GM19324 (cell line): ENCODE results near the gene SLC66A2.
"Not testable (repeated sequence)": the region's sequence is repeated elsewhere in the genome, so short reads cannot be mapped to it uniquely, and the experiment has no call there.

ENCODE experiments used
- ATAC-seq: cut with Tn5 transposase; IDR thresholded peaks from one replicate; pipeline ENCODE4 v1.9.1; 2021; ENCODE audit warnings: mild to moderate bottlenecking, moderate library complexity; ENCODE audit not compliant: unreplicated experiment, low FRiP score

SLC66A2 gene

DNA sequence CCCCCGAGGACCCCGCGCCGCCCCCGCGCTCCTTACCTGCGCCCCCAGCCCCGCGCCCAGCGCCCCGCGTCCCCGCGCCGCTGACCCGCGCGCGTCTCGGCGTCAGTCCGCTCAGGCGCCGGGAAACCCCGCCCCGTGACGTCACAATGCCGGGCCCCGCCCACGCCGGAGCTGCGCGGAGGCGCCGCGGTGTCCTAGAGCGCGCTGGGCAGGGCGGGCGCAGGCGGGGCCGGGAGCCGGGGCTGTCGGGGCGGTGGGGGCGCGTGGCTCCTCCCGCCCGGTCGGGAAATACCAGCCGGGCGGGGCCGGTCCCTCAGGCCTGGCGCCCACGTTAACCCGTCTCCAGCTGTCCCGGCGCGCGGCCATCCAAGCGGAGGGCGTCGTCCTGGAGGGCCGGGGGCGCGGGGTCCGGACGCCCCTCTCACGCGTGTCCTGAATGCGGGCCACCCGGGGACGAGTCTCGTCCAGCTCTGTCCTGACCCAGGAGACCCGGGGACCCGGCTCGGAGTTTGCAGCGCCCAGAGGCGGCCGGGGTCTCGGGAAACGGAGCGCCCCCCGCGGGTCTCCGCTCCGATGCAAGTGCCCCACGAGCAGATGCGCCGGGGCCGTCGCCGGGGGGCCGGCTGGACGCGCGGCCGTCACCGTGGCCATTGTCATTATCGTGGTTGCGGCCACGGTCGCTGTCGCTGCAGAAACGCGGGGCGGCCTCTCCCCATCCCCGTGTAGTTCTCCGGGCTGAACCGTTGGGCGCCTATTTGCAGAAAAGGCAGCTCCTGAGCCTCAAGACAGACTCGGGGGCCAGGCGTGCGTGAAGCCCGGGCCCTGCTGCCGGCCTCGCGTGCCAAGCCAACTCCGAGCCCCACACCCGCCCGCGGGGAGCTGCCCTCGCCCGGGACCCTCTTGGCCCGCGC, at the start of gene SLC66A2:
SLC66A2 (minus strand) TSS at position 109 of the 911 bp plus-strand sequence. CDS start 727 bp downstream, outside the sequence.
- peak; percentile 90 for ATAC-seq

DNA sequence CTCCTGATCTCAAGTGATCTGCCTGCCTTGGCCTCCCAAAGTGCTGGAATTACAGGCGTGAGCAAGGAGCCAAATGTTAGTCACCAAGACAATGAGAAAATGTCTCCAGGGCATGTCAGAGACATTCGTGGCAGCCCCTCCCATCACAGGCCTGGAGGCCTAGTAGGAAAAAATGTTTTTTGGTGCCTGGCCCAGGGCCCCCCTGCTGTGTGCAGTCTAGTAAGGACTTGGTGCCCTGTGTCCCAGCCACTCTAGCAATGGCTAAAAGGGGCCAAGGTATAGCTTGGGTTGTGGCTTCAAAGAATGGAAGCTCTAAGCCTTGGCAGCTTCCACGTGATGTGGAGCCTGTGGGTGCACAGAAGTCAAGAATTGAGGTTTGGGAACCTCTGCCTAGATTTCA, 49.4 kb upstream of the SLC66A2 start:
- ATAC-seq = no peak

DNA sequence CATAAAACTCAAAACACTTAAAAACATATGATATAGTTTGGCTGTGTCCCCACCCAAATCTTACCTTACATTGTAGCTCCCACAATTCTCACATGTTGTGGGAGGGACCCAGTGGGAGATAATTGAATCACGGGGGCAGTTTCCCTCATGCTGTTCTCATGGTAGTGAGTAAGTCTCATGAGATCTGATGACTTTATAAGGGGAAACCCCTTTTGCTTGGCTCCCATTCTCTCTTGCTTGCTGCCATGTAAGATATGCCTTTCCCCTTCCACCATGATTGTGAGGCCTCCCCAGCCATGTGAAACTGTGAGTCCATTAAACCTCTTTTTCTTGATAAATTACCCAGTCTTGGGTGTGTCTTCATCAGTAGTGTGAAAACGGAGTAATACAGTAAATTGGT, 48.2 kb upstream of the SLC66A2 start:
- not testable (repeated sequence) for ATAC-seq

DNA sequence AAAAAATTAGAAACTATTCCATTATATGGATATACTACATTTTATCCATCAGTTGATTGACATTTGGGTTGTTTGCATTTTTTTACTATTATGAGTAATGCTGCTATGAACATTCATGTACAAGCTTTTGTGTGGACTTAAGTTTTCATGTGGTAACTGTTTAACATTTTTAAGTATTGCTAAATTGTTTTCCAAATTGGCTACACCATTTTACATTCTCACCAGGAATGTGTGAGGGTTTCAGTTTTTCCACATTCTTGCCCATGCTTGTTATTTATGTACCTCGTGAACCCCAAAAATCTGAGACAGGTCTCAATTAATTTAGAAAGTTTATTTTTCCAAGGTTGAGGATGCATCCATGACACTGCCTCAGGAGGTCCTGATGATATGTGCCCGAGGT, 40.0 kb upstream of the SLC66A2 start:
- ATAC-seq = no peak

DNA sequence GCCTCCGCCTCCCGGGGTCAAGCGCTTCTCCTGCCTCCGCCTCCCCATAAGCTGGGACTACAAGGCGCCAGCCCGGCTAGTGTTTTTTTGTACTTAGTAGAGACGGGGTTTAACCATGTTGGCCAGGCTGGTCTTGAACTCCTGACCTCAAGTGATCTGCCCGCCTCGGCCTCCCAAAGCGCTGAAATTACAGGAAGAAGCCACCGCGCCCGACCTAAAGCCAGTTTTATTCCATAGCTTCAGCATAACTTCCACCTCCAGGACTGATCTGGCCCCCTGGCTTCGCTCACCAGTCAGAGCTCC, 37.7 kb upstream of the SLC66A2 start:
- no peak for ATAC-seq

DNA sequence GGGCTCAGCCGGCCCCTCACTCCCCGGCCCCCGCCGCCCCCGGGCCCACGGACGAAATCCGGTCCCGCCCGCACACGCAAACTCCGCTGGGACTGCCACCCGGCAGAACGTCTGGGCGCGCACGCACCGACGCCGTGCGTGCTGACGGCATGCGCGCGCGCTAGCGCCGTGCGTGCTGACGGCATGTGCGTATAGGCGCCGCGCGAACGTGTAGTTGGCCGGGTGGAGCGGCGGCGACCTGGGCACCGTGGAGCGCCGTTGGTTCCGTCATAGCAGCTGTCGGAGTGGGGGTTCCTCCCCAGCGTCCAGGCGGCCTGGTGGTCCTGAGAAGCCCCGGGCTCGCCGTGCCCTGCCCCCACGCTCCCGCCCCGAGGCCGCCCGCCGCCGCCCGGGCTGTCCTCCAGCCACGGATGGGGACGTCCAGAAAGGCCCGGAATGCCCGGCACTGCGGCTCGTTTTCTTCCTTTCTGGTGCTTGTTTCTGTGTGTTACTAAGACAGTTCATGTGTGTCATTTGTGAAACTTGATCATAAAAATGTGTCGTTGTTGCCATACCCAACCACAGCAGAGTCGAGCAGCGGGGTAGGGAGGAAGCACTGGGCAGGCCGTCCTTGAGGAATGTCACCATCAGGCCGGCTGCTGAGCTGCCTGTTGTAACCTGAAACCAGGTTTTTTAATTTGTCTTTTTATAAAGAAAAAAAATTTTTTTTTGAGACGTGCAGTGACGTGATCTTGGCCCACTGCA, 37.2 kb upstream of the SLC66A2 start, which contains the start of gene TXNL4A:
TXNL4A (minus strand) TSS at position 113 of the 744 bp plus-strand sequence. CDS start 171 bp downstream, outside the sequence.
- ATAC-seq = peak; percentile 98

DNA sequence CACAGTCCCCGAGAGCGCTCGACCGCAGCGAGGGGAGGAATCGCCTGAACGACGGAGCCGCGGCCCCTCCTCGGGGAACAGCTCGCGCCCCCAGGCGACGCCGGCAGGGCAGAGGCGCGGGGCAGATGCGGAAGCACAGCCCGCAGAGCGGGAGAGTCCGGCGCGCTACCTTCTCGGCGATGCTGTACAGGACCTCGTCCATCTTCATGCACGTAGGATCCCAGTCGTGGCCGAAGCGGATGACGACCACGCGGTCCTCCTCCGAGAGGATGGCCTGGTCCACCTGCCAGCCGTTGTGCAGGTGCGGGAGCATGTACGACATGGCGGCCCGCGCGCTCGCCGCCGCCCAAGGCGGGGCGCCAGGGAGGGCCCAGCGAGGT, 36.6 kb upstream of the SLC66A2 start:
- peak; percentile 64 for ATAC-seq

DNA sequence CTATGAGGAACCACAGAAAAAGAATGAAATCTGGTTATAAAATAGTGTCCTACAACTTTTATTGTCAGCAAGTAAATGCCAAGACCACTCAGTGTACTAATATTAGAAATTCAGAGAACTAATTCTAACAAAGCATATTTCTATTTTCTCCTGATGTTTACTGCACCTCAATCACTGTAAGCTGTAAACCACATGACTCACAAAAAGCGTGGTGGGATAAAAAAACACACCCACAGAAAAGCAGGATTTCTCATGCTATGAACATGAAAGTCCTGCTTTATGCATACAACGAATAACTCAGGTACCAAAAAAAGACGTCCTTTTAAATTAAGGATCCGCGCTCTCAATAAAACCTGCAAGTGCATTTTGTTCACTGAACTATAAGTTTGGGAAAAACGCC, 36.1 kb upstream of the SLC66A2 start:
- ATAC-seq = no peak

DNA sequence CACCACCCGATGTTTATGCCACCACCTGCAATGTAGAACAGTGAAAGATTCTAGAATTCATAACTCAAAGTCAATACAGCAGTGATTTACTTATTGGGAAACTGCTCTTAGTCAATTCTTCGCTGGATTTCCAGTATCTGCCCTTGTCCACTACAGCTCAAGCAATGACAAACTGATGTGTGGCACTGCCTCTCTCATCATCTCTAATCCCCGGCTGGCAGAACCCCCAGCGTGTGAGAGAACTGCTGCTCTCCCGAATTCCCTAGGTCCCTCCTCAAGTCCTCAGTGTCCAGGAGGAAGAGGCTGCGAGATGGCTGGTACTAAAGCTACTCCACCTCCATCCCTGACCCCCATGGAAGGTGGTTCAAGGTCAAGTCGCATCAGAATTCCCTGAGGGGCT, 35.3 kb upstream of the SLC66A2 start:
- ATAC-seq = no peak

DNA sequence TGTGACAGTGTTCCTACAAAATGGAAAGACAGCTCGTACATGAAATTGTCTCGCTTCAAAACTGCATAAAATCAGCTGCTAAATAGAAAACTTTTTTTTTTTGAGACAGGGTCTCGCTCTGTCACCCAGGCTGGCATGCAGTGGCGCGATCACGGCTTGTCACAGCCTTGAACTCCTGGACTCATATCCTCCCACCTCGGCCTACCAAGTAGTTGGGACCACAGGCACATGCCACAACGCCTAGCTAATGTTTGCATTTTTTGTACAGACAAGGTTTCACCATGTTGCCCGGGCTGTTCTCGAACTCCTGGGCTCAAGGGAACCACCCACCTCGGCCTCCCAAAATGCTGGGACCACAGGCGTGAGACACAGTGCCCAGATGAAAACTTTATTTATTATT, 33.7 kb upstream of the SLC66A2 start:
- ATAC-seq = no peak

DNA sequence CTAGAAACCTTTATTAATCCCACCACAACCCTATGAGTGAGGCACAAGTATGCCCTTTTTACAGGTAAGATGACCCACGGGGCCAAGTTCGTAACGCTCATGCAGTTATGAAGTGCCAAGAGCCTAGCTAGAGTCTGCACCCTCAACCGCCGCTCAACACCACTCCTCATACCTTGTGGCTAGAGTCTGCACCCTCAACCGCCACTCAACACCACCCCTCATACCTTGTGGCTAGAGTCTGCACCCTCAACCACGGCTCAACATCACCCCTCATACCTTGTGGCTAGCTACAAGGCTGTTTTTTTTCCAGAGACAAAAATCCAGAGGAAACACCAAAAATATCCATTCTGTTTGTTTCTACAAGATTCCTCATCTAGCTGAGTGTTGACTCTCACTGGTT, 32.3 kb upstream of the SLC66A2 start:
- no peak for ATAC-seq

DNA sequence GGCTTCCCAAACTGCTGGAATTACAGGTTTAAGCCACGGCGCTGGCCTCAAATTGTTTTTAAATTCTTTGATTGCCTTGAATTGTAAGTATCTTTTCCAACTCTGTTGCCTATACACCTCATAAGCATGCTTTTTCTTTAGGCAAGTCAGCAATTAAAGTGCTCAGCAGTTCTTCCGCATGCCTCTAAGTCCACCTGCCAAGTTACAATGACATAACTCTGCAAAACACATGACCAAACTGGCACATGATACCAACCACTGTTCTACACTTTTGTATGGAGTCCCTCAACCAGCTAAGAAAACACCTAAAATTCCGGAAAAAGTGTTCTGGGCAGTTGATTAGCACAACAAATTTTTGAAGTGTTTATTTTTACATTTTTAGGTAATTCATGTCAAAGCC, 31.8 kb upstream of the SLC66A2 start:
- no peak for ATAC-seq

DNA sequence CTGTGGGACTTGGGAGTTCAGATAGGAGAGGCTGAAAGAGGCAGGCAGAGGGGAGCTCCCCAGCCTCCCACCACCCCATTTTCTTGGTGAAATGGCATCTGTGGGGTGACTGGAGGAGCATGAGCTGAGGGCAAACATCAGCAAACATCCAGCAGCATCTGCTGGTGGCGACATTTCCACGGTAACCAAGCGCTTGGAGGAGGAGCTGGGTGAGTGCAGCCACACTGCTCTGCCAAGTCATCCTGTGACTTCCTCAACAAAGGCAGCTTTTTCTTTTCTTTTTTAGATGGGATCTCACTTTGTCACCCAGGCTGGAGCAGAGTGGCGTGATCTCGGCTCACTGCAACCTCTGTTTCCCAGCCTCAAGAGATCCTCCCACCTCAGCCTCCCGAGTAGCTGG, 31.3 kb upstream of the SLC66A2 start:
- ATAC-seq = no peak

DNA sequence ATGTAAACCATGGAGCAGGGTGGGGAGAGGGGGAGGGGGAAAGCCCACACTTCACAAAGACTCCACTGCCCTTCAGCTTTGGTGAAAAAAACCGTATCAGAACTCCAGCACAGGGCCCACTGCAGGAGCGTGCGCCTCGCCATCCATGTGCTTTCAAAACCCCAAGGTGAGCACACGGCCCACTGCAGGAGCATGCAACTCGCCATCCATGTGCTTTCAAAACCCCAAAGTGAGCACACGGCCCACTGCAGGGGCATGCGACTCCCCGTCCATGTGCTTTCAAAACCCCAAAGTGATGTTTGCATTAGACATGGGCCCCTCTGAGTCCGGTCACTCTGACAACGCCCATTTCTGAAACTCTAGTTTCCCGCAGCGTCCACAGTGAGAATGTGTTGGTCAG, 29.1 kb upstream of the SLC66A2 start:
- no peak for ATAC-seq

DNA sequence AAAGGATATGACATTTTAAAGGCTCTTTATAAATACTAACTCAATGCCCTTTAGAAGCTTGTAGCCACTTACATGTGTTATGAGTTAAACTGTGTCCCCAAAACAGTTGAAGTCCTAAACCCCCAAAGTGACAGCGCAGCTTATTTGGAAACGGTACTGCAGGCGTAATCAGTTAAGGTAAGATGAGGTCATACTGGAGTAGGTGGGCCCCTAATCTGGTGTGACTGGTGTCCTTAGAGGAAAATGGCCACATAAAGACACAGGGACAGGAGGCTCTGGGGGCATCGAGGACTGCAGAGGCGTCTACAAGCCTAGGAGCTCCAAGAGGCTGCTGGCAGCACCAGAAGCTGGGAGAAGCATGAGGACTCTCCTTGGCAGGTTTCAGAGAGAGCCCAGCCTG, 28.4 kb upstream of the SLC66A2 start:
- no peak for ATAC-seq

DNA sequence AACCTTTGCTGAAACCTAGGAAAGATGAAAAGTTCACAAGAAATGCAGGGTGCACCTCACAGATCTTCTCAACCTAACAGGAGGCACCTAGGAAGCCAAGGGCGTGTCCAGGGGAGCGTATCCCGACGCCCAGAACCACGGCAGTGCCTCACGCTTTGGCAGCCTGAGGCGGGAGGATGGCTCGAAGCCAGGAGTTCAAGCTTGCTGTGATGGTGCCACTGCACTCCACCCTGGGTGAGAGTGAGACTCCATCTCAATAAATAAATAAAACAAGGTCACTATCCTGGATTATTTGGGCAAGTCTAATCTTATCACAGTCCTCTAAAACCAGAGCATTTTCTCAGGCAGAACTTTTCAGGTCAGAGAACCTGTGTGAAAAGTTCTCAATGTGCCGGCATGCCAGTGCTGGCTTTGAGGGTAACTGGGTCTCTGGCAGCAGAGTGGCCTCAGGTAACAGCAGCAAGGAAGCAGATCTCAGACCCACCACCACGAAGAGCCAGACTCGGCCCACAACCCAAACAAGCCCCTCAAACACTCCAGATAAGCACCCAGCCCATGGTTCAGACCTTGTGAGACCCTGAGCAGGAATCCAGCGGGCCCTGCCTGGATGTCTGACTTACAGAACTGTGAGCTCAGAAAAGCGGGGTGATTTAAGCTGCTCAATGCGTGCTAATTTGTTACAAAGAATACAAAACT, 24.7 kb upstream of the SLC66A2 start:
- no peak for ATAC-seq

DNA sequence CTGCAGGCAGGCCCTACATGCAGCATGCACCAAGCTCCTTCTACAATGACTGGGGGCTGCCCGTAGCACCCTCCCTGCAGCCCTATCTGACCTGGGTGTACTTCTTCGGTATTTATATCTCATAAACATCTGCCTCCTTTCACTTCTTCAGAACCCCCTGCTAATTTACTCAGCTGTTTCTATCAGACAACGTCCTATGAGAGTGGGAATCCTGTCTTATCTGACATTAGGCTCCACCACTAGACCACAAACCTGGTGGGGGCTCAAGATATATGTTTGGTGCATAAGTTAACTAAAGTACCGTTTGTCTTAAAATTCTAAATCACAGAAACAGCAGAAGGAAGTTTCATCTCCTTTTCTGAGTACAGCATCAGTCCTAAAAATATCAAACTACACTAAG, 23.6 kb upstream of the SLC66A2 start:
- ATAC-seq = no peak

DNA sequence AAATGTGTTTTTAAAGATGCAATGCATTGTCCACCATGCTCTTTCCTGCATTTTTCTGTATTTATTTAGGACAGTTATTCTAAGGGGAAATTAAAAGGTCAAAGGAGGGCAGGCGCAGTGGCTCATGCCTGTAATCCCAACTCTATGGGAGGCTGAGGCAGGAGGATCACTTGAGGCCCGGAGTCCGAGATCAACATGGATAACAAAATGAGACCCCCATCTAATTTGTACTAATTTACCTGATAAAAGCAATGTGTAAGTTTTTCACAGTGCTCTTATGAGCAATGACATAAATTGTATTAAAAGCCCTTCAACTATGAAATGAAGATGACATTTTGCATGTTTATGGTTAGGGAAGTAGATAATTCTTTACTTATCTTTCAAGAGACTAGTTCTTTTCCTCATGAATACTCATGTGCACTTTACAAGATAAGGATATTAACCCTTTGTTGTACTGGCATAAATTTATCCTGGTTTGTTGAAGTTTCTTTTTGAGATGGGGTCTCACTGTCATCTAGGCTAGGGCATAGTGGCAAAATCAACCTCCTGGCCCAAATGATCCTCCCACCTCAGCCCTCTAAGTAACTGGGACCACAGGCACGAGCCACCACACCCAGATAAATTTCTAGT, 22.7 kb upstream of the SLC66A2 start:
- ATAC-seq = no peak

DNA sequence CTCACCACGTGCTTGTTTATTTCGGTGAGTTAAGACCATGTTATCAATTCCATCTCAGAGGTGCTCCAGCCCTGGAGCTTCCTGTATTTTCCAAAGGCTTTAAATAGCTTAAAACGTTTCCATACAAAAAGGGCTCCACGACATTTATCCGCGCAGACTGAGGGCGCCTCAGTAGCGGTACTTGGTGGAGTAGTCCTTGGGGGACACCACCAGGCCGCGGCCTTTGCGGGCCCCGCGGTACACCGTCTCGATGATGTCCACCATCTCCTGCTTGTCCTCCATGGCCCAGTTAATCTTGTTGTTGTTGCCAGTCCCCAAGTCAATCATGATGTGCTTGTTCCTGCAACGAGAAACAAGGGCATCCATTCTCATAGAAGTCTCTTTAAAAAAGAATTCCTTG, 22.1 kb upstream of the SLC66A2 start:
- ATAC-seq = no peak

DNA sequence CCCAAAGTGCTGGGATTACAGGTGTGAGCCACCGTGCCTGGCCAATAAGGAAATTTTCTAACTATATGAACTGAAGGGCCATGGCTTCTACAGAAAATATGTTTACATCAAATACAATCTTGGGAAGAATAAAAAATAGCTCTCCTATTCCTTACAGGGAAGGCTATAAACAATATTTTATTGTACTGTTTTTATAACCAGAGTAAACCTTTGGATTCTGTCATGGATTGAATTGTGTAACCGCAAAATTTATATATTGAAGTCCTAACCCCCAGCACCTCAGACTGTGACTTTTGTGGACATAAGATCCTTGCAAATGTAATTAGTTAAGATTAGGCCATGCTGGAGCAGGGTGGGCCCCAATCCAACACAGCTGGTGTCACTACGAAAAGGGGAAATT, 21.3 kb upstream of the SLC66A2 start:
- no peak for ATAC-seq

DNA sequence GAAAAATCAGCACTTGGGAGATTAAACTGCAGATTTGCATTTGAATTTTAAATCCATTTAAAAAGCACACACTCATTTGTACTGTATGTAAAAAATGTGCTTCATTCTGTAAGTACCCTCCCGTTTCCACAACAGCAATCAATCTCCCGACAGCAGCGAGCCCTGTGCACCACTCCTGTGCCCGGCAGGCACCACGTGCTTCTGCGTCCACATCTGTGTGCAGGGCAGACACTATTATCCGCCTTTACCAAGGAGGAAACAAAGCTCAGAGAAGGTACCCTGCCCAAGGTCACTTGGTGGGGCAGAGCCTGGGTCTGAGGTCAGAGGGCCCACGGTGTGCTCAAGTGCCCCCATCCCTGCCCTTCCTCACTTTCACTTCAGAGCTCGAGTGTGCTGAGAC, 20.5 kb upstream of the SLC66A2 start:
- no peak for ATAC-seq
